Measurements from ENCODE around the gene MSLN. TPM values are rescaled to one million over a fixed set of nuclear protein-coding genes. Genes with fewer than 3 reads are reported as not detected.

The MSLN gene
- total RNA-seq, 1 donor from 2014 or later: 0.91 TPM

DNA sequence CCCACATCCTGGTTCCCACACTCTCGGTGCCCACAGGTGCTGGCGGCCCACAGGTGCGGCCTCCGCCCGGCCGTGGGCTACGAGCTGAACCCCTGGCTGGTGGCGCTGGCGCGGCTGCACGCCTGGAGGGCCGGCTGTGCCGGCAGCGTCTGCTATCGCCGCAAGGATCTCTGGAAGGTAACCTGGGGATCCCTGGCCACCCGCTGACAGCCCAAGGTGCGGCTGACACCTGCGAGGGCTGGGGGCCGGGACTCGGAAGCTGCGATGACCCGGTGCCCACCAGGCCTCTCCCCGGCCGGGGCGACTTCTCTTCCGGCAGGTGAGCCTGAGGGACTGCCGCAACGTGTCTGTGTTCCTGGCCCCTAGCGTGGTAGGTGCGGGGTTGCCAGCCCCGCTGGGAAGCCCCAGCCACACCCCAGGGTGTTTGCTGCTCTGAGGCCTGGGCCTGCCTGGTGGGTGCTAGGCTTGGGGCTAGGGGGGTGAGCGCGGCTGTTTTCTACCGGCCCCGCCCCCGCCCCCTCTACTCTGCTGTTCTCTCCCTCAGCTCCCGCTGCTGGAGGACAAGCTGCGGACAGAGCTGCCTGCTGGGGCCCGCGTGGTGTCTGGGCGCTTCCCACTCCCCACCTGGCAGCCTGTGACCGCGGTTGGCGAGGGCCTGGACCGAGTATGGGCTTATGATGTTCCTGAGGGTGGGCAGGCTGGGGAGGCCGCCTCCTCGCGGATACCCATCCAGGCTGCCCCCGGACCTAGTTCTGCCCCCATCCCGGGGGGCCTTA is 38.6 kb upstream of the MSLN start:
- peaks cover 47% of the 10 kb centered on the region for H3K4me1 ChIP-seq

GRCh38 chr16:722835-723633 is 37.5 kb upstream of the MSLN start:
- Histone ChIP-seq H3K4me3 (no peak overlapping the region), H3K27me3 (ENCODE audit: low read depth) (peaks cover 20% of the 10 kb centered on the region), H3K36me3 (no peaks in the 10 kb centered on the region), H3K4me1 (peaks cover 54% of the 10 kb centered on the region), H3K27ac (replicated peaks) (no peak overlapping the region), H3K9me3 (replicated peaks) (no peaks in the 10 kb centered on the region)
- intact Hi-C loops (cut with micrococcal nuclease): no loop called here
- TF ChIP-seq CTCF (IDR thresholded peaks at IDR 0.05; ENCODE audit: borderline replicate concordance): no peak
- no peak for DNase-seq

More for the DNA sequence above, 38.6 kb upstream of the MSLN start:
- no peak for TF ChIP-seq CTCF (IDR thresholded peaks at IDR 0.05; ENCODE audit: borderline replicate concordance)
- peak overlapping the region; percentile 97 for H3K27ac ChIP-seq (replicated peaks)
- peak overlapping the region; percentile 96 for H3K4me3 ChIP-seq
- H3K9me3 ChIP-seq (replicated peaks): no peaks in the 10 kb centered on the region
- H3K27me3 ChIP-seq (ENCODE audit: low read depth): peaks cover 10% of the 10 kb centered on the region
- H3K36me3 ChIP-seq: no peaks in the 10 kb centered on the region
- DNase-seq: no peak
- intact Hi-C loops (cut with micrococcal nuclease): no loop called here

GRCh38 chr16:723695-724094 is 36.8 kb upstream of the MSLN start:
- DNase-seq: no peak
- Histone ChIP-seq H3K4me1 (peaks cover 59% of the 10 kb centered on the region), H3K27me3 (ENCODE audit: low read depth) (peaks cover 26% of the 10 kb centered on the region), H3K9me3 (replicated peaks) (no peaks in the 10 kb centered on the region), H3K4me3 (no peak overlapping the region), H3K27ac (replicated peaks) (no peak overlapping the region), H3K36me3 (no peaks in the 10 kb centered on the region)
- TF ChIP-seq CTCF (IDR thresholded peaks at IDR 0.05; ENCODE audit: borderline replicate concordance): no peak
- intact Hi-C loops (cut with micrococcal nuclease): no loop called here

GRCh38 chr16:724188-725040 is 36.1 kb upstream of the MSLN start:
- Histone ChIP-seq H3K27me3 (ENCODE audit: low read depth) (peaks cover 26% of the 10 kb centered on the region), H3K27ac (replicated peaks) (no peak overlapping the region), H3K9me3 (replicated peaks) (no peaks in the 10 kb centered on the region), H3K36me3 (no peaks in the 10 kb centered on the region), H3K4me3 (no peak overlapping the region), H3K4me1 (peaks cover 54% of the 10 kb centered on the region)
- DNase-seq: no peak
- no peak for TF ChIP-seq CTCF (IDR thresholded peaks at IDR 0.05; ENCODE audit: borderline replicate concordance)
- intact Hi-C loops (cut with micrococcal nuclease): no loop called here

DNA sequence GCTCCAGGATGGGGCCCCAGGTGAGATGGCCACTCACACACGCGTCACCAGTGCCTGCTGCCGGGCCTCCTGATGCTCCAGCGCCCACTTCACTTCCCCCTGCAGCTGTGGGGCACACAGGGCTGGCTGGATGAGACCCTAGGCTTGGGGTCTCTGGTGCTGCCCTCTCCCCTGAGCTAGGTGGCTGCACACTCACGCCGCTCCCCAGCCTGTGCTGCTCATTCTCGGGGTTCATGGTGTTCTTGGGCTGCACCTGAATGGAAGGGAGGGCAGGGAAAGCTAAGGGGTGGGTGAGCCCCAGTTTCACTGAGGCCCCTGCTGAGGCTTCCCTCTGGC is 35.5 kb upstream of the MSLN start:
- H3K9me3 ChIP-seq (replicated peaks): no peaks in the 10 kb centered on the region
- H3K4me3 ChIP-seq: no peak overlapping the region
- H3K36me3 ChIP-seq: no peaks in the 10 kb centered on the region
- no peak for TF ChIP-seq CTCF (IDR thresholded peaks at IDR 0.05; ENCODE audit: borderline replicate concordance)
- DNase-seq: no peak
- H3K4me1 ChIP-seq: peaks cover 48% of the 10 kb centered on the region
- H3K27me3 ChIP-seq (ENCODE audit: low read depth): peaks cover 26% of the 10 kb centered on the region
- H3K27ac ChIP-seq (replicated peaks): no peak overlapping the region
- intact Hi-C loops (cut with micrococcal nuclease): no loop called here
